HG02938 (cell line): ENCODE data around the gene HOXD12.

ENCODE experiments used
- ATAC-seq: cut with Tn5 transposase; IDR thresholded peaks from one replicate; pipeline ENCODE4 v1.9.1; 2021; ENCODE audit warnings: mild to moderate bottlenecking, moderate library complexity; ENCODE audit not compliant: unreplicated experiment

The HOXD12 gene

DNA sequence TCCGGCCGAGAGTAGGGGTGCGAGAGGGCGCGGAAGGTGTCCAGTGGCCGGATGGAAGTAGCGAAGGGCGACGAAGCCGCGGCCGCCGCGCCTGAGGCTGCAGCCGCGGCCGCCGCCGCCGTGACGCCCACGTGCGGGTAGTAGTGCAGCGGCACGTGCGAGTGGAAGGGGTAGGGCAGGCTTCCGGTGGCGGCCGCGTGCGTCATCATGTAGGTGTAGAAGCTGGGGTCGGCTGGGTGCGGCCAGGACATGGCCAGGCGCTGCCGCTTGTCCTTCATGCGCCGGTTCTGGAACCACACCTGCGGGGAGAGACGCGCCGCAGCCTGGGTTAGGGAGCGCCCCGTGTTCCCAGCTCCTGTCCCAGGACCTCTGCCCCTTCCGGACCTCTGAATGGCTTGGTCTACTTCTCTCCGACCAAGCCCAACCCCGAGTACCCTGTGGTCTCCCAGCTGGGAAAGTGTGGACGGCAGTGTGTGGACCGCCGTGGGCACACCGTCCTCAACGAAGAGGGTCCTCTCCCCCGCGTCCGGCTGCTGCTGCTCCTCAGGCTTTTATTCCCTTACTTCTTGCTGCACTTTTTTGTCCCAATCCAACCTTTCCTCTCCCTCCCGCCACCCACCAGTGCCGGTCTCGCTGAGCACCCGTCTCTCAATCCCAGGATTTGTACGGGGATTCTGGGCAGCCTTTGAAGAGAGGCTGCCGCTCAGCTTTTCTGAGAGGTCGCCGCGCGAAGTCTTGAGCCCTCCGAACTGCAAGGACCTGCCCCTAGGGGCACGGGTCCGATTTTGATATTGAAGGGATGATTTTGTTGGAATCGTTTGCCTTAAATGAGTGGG, 18.8 kb upstream of the HOXD12 start:
- no peak for ATAC-seq

DNA sequence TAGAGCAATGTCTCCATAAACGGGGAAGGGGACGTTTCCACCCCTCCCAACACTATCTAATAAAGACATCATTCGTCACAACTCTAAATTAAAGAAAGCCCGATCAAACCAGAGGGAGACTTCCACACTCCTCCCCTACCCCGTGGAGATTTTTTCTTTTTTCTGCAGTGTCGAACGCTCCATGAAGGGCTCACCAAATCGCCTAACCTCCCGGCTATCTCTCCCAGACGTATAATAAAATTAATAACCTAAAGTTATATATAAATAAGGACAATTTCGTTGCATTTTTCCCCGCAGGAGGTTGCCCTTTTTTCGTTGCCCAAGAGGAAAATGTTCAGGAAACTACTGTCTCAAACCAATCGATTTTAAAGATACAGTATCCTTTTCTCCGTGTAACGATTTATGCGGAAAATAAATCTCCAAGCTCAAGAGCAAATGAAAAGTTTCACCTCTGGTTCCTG, 18.2 kb upstream of the HOXD12 start:
- ATAC-seq, result no peak

DNA sequence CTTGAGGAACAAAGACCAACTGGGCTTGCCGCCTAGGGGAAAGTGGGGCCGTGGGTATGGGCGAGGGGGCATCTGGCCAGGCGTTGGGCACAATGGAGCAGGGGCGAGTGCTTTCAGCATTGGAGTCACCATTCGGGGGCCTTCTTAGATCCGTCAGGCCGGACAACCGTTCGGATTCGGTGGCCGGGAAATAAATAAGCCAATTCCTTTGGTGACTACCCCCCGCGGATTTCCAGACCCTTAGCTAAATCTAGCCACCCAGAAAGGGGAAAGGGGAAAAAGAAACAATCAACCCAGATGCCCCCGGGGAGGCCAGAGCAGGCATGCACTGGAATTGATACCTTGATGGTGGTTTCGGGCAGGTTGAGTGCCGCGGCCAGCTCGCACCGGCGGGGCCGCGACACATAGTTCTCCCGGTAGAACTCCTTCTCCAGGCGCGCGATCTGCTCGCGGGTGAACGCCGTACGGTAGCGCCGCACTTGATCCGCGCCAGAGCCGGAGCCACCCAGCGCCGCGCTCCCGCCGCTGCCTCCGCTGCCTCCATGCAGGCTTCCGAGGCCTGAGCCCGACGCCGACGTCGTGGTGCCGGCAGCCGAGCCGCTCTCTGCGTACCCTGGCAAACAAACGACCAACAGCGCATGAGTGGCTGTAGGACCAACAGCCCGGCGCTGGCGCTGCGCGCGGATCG, 17.6 kb upstream of the HOXD12 start:
- ATAC-seq, result no peak

DNA sequence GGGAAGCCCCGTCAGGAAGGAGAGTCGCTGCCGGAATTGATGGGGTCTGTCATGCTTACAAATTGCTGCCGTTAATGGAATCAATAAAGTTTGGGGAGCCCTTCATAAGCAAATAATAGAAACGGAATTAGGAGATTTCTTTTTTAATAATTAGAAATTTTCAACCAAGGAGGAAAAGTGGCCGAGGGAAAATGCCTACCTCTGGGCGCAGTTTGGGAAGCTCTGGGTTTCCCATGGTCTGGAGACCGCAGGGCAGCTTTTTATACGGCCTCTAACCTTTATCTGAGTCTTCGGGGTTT, 17.1 kb upstream of the HOXD12 start:
- ATAC-seq, result no peak

DNA sequence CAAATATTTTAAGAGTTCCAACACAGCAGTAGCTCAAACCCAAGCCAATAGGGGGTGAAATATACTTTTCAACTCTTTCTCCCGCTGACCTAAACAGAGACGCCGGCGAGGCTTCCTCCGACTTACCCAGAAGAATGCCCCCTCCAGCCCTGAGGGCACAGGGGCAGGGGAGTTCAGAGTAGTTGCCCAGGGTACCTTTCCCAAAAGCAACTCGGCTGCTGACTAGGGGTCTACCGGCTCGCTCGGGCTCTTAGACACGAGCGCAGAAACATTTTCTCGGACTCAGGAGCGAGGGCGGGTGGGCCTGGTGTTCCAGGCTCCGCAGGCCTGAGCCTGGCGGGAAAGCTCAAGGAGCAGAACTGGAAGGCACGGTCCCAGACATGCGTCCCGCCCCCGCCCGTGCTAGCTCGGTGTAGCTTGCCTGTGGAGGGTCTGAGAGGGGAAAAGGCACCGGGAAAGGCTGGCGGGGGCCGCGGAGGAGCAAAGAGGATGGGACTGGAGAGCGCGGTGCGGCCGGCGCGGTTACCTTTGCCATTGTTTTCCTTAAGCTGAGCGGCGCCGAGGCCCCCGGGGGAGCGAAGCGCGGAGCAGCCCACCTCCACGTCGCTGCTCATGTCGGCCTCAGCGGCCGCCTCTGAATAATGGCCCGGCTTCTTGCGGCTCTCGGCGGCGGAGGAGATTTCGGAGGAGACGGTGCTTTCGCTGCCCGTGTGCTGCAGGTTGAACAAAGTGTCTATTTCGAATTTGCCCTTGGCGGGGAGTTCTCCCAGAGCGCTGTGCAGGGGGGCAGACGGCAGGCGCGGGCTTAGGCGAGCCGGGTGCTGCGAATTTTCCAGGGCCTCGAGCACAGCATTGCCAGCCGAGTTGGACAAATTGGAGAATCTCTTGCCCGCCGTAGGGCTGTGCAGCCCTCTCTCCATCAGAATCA, 16.5 kb upstream of the HOXD12 start:
- no peak for ATAC-seq

DNA sequence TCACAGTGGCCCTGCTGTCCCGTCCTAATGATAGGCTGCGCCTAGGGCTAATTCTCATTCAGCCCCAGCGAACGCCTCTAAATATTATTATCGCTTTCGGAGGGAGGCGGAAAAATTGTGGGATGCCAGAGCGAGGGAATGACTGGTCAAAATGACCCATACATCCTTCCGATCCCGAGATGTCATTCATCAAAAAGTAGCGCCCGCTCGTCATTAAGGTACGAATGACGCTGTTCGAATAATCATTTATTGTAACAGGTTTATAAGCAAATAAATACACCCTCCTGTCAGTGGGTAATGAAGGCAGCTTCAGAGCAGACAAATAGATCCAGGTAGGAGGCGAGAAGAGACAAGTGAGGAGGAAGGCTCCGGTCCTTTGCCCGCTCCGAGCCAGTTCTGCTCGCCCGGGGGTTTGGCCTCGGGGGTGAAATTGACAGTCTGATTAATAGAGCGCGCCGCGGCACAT, 15.8 kb upstream of the HOXD12 start, which contains the start of gene EVX2:
EVX2 (minus strand) TSS at position 167 of the 466 bp plus-strand sequence. CDS start 186 bp downstream, outside the sequence.
- no peak for ATAC-seq

DNA sequence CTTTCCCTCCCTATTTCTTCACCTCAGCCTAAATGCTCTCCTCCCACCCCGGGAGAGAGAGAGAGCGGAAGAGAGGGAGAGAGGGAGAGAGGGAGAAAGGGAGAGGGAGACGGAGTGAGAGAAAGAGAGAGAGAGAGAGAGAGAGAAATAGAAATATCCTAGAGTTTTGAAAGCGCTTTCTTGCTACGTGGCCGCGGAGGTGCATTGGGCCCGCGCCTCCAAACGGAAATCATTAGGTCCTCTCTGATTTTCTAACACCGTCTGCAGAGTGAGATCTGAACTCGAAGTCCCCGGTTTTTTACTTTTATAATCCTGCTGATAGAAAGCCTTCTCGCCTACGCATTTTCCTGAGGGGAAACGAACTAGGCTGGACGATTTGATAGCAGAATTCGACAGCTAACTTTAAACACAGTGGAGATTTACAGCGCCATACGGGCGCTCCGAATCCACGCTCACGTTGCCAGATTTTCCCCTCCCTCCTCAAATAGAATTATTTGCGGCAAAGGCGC, 14.9 kb upstream of the HOXD12 start:
- ATAC-seq, result no peak

DNA sequence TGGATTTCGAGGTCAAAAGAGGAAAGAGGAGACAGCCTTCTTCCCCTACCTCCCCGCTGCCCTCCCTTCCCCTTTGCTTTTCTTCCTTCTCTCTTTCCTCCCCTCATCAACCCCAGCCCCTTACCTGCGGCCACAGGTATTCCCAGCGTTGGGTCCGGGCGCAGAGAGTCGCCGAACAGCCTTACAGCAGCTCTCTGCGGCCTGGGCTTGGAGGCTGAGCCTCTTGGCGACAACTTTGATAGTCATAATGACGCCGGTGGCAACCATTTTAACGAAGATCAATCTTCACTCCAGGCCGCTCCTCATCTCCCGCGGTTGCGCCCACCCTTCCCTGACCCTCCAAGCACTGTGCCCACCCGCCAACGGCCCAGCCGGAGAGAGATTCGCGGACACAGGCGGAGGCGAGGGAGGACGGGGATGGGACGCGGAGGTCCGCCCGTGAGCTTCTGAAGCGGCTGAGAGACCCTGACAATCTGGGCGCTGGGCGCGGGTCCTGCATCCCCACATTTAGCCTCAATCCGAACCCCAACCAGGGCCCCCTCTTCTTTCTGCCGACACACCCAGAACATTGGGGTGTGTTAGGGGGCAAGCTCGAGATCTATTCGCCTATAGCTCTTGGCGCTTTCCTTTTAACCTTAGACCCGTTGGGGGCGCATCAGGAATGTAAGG, 14.3 kb upstream of the HOXD12 start:
- no peak for ATAC-seq

DNA sequence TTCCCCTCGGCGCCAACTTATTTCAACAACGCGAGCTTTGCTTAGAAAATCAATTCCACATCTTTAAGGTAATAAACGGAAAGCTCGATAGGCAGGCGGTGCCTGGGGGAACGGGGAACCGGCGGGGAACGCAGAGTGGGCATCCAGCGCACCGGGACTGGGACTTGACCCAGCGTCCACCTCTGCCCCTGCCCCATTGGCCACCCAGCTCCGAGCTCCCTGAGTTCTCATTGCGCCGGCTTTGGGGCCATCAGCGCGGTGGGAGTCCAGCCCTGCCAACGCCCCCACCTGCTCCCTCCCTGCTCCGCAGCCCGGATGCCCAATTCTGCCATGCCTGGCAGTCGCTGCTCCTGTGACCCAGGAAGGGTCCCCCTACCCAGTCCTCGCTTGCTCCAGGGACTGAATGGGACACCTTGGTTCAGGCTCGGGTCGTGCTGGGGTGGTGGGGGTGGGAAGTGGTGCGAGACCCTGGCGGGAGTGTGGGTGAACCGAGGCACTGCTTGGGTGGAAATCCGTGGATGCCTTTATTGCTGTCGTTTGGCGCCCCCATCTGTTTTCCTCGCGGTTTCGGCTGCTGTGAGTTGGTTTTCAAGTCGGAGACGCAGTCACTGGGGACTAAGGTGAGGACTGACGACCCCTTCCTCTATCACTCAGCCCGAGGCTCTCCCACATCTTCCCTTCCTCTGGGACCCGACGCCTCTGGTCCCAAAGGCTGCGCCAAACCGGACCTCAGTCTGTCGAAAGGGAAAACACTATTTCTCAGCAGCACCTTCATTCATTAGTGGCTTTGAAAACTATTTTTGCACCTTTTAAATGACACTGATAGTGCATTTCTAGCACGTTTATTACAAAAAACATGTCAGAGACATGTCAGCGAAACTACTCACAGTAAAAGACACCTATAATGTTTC, 13.5 kb upstream of the HOXD12 start:
- ATAC-seq, result no peak

DNA sequence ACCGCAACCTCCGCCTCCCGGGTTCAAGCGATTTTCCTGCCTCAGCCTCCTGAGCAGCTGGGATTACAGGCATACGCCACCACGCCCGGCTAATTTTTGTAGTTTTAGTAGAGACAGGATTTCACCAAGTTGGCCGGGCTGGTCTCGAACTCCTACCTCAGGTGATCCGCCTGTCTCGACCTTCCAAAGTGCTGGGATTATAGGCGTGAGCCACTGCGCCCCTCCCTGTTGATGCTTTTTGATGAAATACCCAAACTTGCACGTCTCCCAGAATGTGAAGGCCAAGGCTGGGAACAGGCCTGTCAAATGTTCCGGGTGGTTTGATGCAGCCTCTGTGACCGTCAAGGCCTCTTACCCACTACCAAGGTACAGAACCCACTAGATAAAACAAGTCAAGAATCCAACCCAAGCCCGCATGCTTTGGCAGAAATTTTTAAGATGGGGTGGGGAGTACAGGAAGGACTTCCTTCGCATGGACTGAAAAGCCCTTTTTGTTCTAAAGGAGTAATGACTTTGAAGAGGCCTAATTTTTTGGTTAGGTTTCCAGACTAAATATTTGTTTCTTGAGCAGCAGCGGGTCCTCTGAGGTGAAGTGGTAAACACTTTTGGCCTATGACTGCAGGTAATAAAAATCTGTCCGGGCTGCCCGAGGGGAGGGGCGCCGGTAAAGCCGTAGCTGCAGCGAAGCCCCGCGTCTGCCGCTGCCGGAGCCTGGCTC, 12.1 kb upstream of the HOXD12 start:
- ATAC-seq, result no peak

DNA sequence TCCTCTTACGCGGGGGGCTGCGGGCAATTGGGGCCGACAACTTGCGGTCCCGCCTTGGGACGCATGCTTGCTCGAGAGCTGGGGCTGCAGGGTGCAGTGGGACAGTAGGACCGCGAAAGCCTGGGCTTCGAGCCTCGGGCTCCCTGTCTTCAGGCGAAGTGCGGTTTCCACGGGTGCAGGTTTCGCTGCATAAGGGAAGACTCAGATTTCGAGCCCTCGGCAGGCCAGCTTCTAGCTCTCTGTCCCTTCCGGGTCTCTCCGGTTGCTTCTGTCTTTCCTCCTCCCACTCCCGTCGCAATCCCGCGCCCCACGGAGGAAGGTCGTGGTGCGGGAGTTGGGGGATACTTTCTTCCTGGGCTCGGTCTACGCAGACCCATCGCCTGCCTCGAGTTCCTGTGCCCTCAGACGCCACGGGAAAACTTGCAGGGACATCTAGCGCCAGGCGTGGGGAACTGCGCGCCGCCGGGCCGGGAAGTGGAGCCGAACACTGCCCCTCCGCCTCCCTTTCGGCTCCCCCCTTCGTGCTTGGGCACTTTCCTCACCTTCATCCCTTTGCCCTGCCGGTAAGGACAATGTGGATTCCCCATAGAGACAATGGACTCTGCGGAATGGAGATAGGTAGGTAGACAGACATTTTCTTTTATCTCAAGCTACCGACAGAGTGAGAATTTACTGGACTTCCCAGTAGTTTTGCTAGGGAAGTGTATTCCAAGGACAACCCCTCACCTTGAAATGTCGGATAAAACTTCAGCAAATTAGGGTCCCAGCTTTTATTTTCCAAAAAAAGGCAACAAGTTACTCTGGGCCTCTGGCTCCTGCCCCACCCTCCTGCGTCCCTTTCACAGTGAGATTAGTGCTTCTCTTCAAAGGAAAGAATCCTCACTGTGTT, 11.3 kb upstream of the HOXD12 start:
- ATAC-seq, result no peak

DNA sequence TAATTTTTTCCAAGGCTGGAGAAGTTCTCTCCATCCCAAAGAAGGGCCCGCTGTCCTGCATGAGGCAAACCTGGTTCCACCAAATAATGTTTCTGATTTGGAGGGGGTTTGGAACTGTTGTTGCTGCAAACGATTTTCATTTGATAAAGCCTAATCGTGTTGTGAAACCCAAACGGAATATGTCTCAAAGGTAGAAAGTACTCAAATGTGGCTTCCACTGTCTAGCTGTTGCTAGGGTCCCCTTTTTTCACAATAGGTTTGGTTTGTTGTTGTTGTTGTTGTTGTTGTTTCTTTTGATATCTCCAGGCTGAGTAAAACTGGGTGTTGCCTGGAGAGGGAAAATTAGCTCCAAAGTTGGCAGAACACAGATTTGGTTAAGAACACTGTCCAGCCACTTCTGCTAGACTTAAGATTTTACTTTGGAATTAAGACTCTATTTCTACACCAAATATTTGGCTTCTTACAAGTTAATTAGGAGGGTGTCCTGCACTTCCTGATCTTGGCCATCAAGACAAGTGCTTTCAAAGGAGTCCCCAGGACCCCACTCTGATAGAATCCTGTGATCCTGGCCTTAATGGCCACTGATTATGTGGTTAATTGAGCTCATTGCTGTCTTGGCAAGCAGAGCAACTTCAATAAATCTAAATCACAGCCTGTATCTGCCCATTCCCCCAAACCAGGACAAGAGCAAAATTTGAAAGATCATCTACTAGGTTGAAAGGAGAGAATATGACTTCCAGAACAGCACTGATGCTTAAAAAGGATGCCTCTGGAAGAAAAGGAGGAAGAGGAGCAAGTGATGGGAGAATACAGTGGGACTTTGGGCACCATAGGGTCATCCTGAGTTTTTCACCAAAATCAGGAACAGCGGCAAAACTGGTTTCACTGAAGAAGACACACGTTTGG, 10.4 kb upstream of the HOXD12 start:
- no peak for ATAC-seq

DNA sequence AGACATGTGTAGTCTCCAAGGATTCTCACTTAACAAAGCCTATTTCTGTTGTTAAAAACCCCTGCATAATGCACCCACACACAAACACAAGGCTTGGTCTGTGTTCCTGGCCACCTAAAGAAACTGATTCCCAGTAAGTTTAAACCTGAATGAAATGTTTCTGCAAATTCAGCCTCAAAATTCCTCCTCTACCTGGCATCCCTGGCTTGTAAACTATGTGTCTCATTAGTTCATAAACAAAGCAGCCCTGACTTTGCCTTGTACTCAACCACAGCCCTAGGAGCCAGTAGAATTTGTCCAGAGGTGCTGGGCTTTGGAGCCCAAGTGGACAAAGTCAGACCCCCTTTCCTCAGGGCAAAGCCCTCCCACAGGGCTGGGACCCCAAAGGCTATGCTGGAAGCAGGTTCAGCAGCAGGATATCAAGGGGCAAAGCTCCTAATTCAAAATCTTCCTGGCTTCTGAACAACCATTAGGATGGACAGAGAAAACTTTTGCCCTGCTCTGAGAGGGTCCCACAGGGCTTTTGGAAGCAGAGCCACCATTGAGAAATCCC, 9.7 kb upstream of the HOXD12 start:
- no peak for ATAC-seq

DNA sequence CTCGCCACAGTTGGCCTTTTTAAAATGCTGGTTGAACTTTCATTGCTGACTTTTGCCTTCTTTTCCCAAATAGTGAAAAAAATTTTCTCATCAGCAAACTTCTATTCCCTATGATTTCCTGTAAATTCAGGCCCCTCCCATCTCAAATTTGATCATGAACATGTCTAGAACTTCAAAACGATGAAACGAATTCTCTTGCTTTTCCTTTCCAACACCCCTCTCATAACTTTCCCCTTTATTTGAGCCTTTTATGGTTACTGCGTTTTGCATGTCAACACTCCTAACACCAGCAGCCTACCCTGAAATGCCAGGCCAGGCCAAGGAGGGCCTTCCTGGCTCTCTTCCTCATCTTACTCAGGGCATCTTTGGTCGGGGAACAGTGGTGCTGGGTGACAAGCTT, 8.7 kb upstream of the HOXD12 start:
- no peak for ATAC-seq

DNA sequence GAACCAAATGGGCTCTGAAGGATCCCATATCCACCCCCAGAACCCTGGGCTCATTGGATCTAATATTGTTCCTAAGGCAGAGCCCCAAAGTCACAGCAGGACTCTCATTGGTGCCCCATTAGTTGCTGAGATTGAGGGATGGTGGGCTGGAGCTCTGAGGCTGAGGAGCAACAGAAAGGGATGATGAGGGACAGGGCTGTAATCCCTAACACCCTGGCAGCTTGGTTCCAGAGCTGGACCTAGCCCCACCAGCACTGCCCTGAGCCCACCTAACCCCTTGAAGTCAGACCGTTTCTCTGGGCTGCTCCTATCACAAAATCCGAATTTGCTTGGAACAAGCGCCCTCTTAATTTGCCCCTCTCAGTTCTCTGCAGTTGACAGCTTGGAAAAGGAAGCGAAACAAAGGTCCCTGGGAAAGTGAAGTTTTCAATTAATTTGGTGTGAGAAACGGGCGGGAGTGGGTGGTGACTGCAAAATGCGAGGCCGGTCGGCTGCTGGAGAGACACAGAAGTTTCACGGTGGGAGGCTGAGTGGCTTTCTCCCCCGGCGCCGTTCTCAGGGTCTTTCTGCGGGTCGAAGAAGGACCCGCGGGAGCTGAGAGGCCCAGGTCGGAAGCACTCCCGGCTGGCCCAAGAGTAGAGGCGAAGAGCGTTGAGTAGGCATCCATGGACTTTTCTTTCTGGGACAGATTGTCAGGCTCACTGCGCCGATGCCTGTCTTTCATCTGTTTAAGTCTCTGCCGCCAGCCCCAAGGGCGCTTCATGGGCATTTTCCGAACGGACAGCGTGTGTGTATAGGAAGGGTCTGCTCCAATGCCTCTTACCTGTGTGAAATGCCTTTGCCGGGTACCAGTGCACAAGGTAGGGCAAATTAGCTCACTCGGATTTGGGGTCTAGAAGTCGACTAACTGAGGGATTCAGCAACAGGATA, 8.0 kb upstream of the HOXD12 start:
- no peak for ATAC-seq
